GM11168 (cell line): Measurements from ENCODE around the gene MYCBP.

ENCODE experiments used
- in situ Hi-C: fragments of 300-500 bp; cut with MboI; formaldehyde crosslinking; loops from one replicate; pipeline ENCODE4 v1.12.0; 2022; ENCODE audit warnings: low sequenced_read_pairs; ENCODE audit not compliant: unreplicated experiment

MYCBP gene

DNA sequence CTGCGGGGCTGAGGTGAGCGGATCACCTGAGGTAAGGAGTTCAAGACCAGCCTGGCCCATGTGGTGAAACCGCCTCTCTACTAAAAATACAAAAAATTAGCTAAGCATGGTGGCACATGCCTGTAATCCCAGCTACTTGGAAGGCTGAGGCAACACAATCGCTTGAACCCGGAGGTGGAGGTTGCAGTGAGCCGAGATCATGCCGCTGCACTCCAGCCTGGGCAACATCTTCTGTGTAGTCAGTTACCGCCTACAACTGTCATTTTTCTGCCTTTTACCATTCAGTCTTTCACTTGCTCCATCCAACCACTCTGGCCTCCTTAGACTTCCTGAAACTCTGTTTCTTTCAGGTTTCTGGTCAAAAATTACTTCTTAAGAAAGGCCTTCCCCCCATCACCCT is 2.2 kb downstream of the MYCBP start:
- in situ Hi-C loops: no loop called here

DNA sequence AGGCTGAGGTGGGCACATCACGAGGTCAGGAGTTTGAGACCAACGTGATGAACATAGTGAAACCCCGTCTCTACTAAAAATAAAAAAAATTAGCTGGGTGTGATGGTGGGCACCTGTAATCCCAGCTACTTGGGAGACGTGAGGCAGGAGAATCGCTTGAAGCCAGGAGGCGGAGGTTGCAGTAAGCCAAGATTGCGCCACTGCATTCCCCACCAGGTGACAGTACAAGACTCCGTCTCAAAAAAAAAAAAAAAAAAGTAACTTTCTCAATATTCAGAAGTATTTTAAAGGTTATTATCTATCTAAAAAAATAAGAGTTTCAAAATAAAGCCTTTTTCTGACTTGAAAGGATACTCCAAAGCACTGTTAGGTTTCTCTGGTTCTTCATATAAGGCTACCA is 5.9 kb downstream of the MYCBP start:
- in situ Hi-C loops: no loop called here

GRCh38 chr1:38865112-38865715 is 7.9 kb downstream of the MYCBP start:
- in situ Hi-C loops: no loop called here

DNA sequence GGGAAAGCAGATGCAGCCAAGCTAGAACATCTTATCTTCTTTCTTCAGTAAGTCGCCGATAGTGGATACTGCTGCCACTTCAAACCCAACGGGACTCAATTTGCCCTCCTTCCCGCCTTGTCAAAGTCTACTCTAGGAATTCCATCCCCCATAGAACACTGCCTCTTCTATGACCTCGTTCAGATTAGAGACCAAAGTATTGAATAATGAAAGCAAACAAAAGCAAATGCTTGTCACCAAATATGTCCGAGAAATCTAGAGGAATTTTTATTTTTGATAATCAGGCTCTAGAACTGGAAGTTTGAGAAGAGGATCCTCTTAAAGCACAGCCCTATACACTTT is 12.7 kb downstream of the MYCBP start:
- in situ Hi-C loops: no loop called here

DNA sequence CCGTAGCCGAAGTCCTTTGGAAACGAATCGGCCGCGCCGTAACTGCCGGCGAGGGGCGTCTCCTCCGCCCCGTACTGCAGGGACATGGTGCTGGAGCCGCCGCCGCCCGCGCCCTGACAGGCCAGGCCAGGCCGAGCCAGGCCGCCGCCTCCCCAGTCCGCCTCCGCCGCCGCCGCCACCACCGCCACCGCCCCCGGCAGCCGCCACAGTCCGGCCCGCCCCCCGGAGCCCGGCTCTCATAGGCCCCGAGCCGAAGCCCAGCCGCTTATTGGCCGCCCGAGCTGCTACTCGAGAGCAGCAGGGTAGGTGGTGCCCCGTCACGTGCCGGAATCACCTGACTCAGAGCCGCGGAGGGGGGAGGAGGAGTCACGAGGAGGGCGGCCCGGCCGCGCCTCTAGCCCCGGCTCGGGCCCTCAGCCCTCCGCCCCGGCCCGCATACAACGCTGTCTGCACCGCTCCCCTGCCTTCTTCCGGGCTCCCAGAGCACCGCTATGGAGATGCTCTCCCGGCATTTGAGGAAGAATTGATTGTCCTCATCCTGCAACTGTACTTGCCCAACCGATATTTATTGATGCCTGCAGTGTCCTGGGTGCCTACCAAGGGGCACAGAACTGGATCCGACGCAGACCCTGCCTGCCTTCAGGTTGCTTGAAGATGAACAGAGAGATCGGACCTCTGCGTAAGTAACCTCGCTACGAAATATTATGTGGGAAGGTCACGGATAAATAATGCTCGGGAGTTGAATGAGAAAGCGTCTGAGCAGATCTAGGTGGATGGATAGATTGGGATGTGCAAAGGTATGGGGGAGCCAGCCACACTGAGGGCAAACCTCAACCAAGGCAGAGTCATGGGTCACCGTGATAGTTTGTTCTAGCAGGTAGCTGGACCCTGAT is 13.3 kb downstream of the MYCBP start, which contains the start of gene RRAGC:
RRAGC (minus strand) TSS at position 212 of the 893 bp plus-strand sequence; CDS start at position 86, 126 bp downstream.
- in situ Hi-C loops: no loop called here

DNA sequence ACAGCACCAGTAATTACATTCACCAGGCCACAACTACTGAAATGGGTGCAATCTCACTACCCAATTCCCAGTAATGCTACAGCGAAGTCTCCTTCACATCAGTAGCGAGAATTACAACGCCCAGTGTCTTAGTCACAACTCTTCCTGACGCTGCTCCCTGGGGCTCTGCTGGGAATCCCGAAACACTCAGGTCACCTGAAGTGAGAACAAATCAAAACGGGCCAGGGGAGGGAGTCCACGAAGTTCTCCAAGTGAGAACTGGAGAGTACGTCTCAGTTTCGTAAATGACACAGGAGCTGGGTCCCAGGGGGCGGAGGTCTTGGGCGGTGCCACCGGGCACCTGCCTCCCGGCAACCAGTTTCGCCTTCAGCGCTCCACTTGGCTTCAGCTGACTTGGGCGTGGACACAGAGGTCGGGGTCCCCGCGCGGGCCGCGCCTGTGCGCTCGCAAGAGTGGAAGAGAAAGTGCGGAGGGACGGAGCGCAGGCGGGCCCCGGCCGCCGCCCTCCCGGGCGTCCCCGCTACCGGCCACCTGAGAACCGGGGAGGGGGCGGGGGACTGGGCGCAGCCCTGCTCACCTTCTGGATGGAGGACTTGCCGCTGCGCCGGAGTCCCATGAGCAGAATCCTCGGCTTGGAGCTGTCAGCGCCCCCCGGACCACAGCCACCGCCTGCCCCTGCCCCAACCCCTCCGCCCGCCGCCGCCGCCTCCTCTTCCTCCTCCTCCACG is 14.2 kb downstream of the MYCBP start:
- in situ Hi-C loops: no loop called here

DNA sequence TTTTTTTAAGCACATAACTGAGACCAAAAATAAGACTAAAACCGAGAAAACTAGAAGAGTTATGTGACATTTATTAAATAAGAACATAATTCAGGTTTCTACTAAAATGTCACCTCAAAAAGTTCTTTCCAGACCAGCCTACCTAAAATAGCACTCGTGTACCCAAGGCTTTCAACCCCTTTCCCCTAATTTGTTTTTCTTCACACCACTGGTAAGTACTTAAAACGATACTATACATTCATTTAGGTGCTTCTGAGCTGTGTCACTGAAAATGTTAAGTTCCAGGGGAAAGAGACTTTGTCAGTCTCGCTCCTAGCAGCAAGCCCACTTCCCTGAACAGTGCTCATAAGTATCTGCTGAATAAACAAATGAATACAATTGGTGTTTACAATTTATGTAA is 20.4 kb downstream of the MYCBP start:
- in situ Hi-C loops: no loop called here

DNA sequence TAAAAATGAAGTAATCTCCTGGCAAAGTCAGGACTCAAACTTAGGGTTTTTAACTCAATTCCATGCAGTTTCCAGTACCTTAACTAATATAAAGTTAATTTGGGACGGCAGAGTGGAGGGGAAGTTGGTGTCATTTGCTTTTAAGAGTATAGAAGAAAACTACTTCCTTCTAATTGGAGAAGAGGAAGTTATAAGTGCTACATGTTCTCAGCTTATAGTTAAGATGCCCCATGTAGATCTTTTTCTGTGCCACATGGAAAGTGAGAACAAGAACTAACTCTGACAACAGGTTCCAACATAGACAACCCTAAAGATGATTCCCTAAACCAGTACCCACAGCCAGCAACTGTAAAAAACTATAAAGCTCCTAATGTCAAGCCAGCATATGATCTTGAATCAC is 25.1 kb downstream of the MYCBP start:
- in situ Hi-C loops: loop anchor here (25.0 kb wide), 1 partner anchor 836 kb away; the partner anchor contains the start of genes FHL3 and UTP11

DNA sequence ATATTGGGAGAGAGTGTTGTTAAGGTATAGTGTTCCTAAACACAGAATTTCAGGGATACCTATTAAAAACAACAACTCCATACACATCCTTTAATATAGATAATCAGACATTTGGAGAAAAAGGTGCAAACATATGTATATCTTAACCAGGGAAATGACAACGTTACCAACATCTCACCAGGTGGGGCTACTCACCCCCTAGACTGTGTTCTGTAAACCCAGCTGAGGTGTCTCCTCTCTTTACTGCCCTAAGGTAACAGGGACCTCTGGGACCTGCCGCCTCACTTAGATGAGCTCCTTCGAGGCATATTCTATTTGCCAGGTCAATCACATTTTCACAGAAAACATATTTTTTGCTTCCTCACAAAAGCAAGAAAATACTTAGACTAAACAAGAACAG is 26.9 kb downstream of the MYCBP start:
- in situ Hi-C loops: loop anchor here (25.0 kb wide), 1 partner anchor 834 kb away; the partner anchor contains the start of genes FHL3 and UTP11

DNA sequence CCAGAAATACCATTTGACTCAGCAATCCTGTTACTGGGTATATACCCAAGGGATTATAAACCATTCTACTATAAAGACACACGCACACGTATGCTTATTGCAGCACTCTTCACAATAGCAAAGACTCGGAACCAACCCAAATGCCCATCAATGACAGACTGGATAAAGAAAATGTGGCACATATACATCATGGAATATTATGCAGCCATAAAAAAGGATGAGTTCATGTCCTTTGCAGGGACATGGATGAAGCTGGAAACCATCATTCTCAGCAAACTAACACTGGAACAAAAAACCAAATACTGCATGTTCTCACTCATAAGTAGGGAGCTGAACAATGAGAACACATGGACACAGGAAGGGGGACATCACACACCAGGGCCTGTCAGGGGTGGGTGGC is 28.1 kb downstream of the MYCBP start:
- in situ Hi-C loops: loop anchor here (25.0 kb wide), 1 partner anchor 833 kb away; the partner anchor contains the start of genes FHL3 and UTP11

GRCh38 chr1:38840281-38840680 is 32.9 kb downstream of the MYCBP start:
- in situ Hi-C loops: loop anchor here (25.0 kb wide), 1 partner anchor 828 kb away; the partner anchor contains the start of genes FHL3 and UTP11

DNA sequence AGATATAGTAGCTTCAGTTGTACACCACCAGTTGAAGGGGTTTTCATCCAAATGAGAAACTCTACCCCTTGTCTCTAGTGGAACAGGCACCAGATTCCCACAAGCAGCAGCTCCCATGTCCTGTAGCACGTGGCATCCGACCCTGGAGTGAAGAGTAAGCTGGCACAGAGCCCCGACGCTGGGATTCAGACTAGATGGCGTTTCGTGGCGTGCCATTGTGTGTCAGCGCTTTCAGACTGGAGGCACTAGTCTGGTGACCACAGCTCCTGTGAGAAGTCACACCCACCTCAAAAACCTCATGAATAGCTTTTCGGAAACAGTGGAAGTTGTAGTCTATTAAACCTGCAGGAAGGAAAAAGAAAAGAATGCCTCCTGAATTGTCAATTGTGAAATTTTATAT is 33.8 kb downstream of the MYCBP start:
- in situ Hi-C loops: loop anchor here (25.0 kb wide), 1 partner anchor 827 kb away; the partner anchor contains the start of genes FHL3 and UTP11

DNA sequence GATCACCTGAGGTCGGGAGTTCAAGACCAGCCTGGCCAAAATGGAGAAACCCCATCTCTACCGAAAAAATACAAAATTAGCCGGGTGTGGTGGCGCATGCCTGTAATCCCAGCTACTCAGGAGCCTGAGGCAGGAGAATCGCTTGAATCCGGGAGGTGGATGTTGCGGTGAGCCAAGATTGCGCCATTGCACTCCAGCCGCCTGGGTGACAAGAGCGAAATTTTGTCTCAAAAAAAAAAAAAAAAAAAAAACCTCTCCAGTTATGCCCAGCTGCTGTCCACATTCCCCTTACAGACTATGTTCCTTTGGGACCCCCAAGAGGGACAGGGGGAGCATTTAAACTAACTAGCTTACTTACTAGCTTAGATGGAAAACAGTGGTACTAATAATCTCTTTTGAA is 36.8 kb downstream of the MYCBP start:
- in situ Hi-C loops: loop anchor here (25.0 kb wide), 1 partner anchor 824 kb away; the partner anchor contains the start of genes FHL3 and UTP11

GRCh38 chr1:38834937-38835827 is 38.0 kb downstream of the MYCBP start:
- in situ Hi-C loops: loop anchor here (25.0 kb wide), 1 partner anchor 823 kb away; the partner anchor contains the start of genes FHL3 and UTP11

- in situ Hi-C loops: loop anchor here (25.0 kb wide), 1 partner anchor 822 kb away; the partner anchor contains the start of genes FHL3 and UTP11
Measured at GRCh38 chr1:38834221-38834782, 38.8 kb downstream of the MYCBP start.

- in situ Hi-C loops: loop anchor here (25.0 kb wide), 1 partner anchor 821 kb away; the partner anchor contains the start of genes FHL3 and UTP11
Measured at GRCh38 chr1:38833146-38833545, 40.0 kb downstream of the MYCBP start.

DNA sequence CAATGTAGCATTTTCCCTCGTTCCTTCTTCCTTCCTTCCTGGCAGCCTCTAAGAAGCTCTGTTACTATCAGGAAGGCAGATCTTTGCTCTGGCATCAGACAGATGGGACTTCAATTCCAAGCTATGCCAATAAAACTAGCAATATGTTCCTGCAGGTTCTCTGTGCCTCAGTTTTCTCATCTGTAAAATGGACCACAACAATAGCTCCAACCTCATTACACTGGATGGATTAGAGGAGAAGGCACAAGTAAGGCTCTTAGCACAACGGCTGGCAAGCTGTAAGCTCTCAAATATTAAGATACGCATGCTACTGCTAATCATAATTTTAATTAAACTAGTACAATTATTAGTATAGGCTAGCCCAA is 40.8 kb downstream of the MYCBP start:
- in situ Hi-C loops: loop anchor here (25.0 kb wide), 1 partner anchor 820 kb away; the partner anchor contains the start of genes FHL3 and UTP11

- in situ Hi-C loops: loop anchor here (25.0 kb wide), 1 partner anchor 820 kb away; the partner anchor contains the start of genes FHL3 and UTP11
Measured at GRCh38 chr1:38831731-38832369, 41.3 kb downstream of the MYCBP start.
